OCI-LY7 (cell line): ENCODE results near the gene TM9SF4.

Source experiments
- CTCF ChIP-seq: fragments of 200-600 bp; sonication (generic); conservative IDR thresholded peaks from 2 replicates; pipeline ENCODE4 v1.5.1; 2014; ENCODE audit warnings: mild to moderate bottlenecking, antibody characterized with exemption, low read length, moderate library complexity, mixed read lengths
- EZH2phosphoT487 ChIP-seq: fragments of 200-600 bp; sonication (generic); IDR thresholded peaks from 2 replicates; pipeline ENCODE4 v1.6.1; 2018; ENCODE audit warnings: low read depth, borderline replicate concordance, mild to moderate bottlenecking, mixed run types, antibody characterized with exemption, low read length, moderate library complexity, mixed read lengths

GRCh38 chr20:32098786-32099185 is 10.7 kb upstream of the TM9SF4 start:
- TF ChIP-seq CTCF (no peak), EZH2phosphoT487 (no peak)
